B cell (primary cell): ENCODE results near the gene USP7.

Experiments
- CTCF ChIP-seq: fragments of 200-600 bp; IDR thresholded peaks from one replicate; pipeline ENCODE4 v1.8.0; 2022; ENCODE audit warnings: antibody characterized with exemption, mild to moderate bottlenecking
- EZH2 ChIP-seq: IDR thresholded peaks from 2 replicates; pipeline ENCODE4 v1.6.1; 2012; ENCODE audit warnings: borderline replicate concordance, low read depth, mild to moderate bottlenecking, moderate library complexity, low read length; ENCODE audit not compliant: insufficient read depth, poor library complexity, severe bottlenecking

- no peak for TF ChIP-seq EZH2
- TF ChIP-seq CTCF, result no peak
Measured at GRCh38 chr16:8865145-8865882, 98.4 kb downstream of the USP7 start.
